Activated naive CD8-positive, alpha-beta T cell treated with anti-CD3 and anti-CD28 coated beads, Interleukin-2, amount 50 U/mL, for 24 hours (primary cell): ENCODE data around the gene TTC21B.

Experiments used
- ATAC-seq: fragments of 150-1000 bp; cut with Tn5 transposase; one replicate; pipeline ENCODE4 v1.10.0; 2021
- DNase-seq: peaks from one replicate; pipeline ENCODE4 v3.0.0; 2021
- H3K27ac Mint-ChIP-seq: one replicate; pipeline ENCODE4 v1.8.0; 2021; ENCODE audit warnings: mild to moderate bottlenecking, mixed read lengths
- H3K27me3 Mint-ChIP-seq: one replicate; pipeline ENCODE4 v1.8.0; 2021; ENCODE audit warnings: mixed read lengths
- H3K36me3 Mint-ChIP-seq: one replicate; pipeline ENCODE4 v1.8.0; 2021; ENCODE audit warnings: low read depth, mixed read lengths
- H3K4me1 Mint-ChIP-seq: one replicate; pipeline ENCODE4 v1.8.0; 2021; ENCODE audit warnings: mixed read lengths
- H3K4me3 Mint-ChIP-seq: one replicate; pipeline ENCODE4 v1.8.0; 2021; ENCODE audit warnings: mild to moderate bottlenecking, moderate library complexity, mixed read lengths
- H3K9me3 Mint-ChIP-seq: one replicate; pipeline ENCODE4 v1.8.0; 2021; ENCODE audit warnings: mixed read lengths

Gene TTC21B

GRCh38 chr2:165852394-165852793, 101.2 kb downstream of the TTC21B start:
- ATAC-seq (no peak), DNase-seq (no peak)
- Mint-ChIP-seq H3K27me3 (no peaks in the 10 kb centered on the region), H3K27ac (no peak overlapping the region), H3K9me3 (peaks cover 37% of the 10 kb centered on the region), H3K4me3 (no peak overlapping the region), H3K36me3 (peaks cover 23% of the 10 kb centered on the region), H3K4me1 (no peaks in the 10 kb centered on the region)

- Mint-ChIP-seq H3K36me3 (peaks cover 3% of the 10 kb centered on the region), H3K27ac (no peak overlapping the region), H3K4me3 (no peak overlapping the region), H3K9me3 (peaks cover 17% of the 10 kb centered on the region), H3K27me3 (no peaks in the 10 kb centered on the region), H3K4me1 (no peaks in the 10 kb centered on the region)
- no peak for ATAC-seq
- DNase-seq: no peak
These were observed 106.6 kb downstream of the TTC21B start for GRCh38 chr2:165847001-165847400.

GRCh38 chr2:165846056-165846455, 107.5 kb downstream of the TTC21B start:
- H3K27me3 Mint-ChIP-seq: no peaks in the 10 kb centered on the region
- ATAC-seq (no peak), DNase-seq (no peak)
- H3K36me3 Mint-ChIP-seq: no peaks in the 10 kb centered on the region
- peaks cover 11% of the 10 kb centered on the region for H3K9me3 Mint-ChIP-seq
- no peaks in the 10 kb centered on the region for H3K4me1 Mint-ChIP-seq
- H3K4me3 Mint-ChIP-seq: no peak overlapping the region
- no peak overlapping the region for H3K27ac Mint-ChIP-seq

GRCh38 chr2:165844216-165844615, 109.4 kb downstream of the TTC21B start:
- Mint-ChIP-seq H3K27me3 (no peaks in the 10 kb centered on the region), H3K36me3 (no peaks in the 10 kb centered on the region), H3K9me3 (no peaks in the 10 kb centered on the region), H3K4me1 (no peaks in the 10 kb centered on the region), H3K27ac (no peak overlapping the region), H3K4me3 (no peak overlapping the region)
- DNase-seq (no peak), ATAC-seq (no peak)

- Mint-ChIP-seq H3K9me3 (no peaks in the 10 kb centered on the region), H3K36me3 (no peaks in the 10 kb centered on the region), H3K27ac (no peak overlapping the region), H3K27me3 (no peaks in the 10 kb centered on the region), H3K4me1 (no peaks in the 10 kb centered on the region), H3K4me3 (no peak overlapping the region)
- ATAC-seq: no peak
- DNase-seq: no peak
These were observed 110.2 kb downstream of the TTC21B start for GRCh38 chr2:165843351-165843750.

GRCh38 chr2:165840333-165840958, 113.1 kb downstream of the TTC21B start:
- Mint-ChIP-seq H3K27me3 (no peaks in the 10 kb centered on the region), H3K27ac (no peak overlapping the region), H3K36me3 (no peaks in the 10 kb centered on the region), H3K4me1 (no peaks in the 10 kb centered on the region), H3K4me3 (no peak overlapping the region), H3K9me3 (no peaks in the 10 kb centered on the region)
- no peak for ATAC-seq
- DNase-seq: no peak

- Mint-ChIP-seq H3K27me3 (no peaks in the 10 kb centered on the region), H3K9me3 (no peaks in the 10 kb centered on the region), H3K4me3 (no peak overlapping the region), H3K36me3 (no peaks in the 10 kb centered on the region), H3K4me1 (no peaks in the 10 kb centered on the region), H3K27ac (no peak overlapping the region)
- DNase-seq (no peak), ATAC-seq (no peak)
These were observed 114.0 kb downstream of the TTC21B start for GRCh38 chr2:165839610-165840009.

- Mint-ChIP-seq H3K36me3 (no peaks in the 10 kb centered on the region), H3K27ac (no peak overlapping the region), H3K4me1 (no peaks in the 10 kb centered on the region), H3K9me3 (no peaks in the 10 kb centered on the region), H3K4me3 (no peak overlapping the region), H3K27me3 (no peaks in the 10 kb centered on the region)
- DNase-seq (no peak), ATAC-seq (no peak)
These were observed 116.5 kb downstream of the TTC21B start for GRCh38 chr2:165837122-165837521.

- no peaks in the 10 kb centered on the region for H3K36me3 Mint-ChIP-seq
- H3K4me3 Mint-ChIP-seq: no peak overlapping the region
- no peak overlapping the region for H3K27ac Mint-ChIP-seq
- H3K27me3 Mint-ChIP-seq: no peaks in the 10 kb centered on the region
- DNase-seq: no peak
- no peaks in the 10 kb centered on the region for H3K4me1 Mint-ChIP-seq
- no peak for ATAC-seq
- no peaks in the 10 kb centered on the region for H3K9me3 Mint-ChIP-seq
These were observed 118.2 kb downstream of the TTC21B start for GRCh38 chr2:165835363-165835762.

GRCh38 chr2:165833156-165833555, 120.4 kb downstream of the TTC21B start:
- DNase-seq (no peak), ATAC-seq (no peak)
- Mint-ChIP-seq H3K27ac (no peak overlapping the region), H3K4me1 (no peaks in the 10 kb centered on the region), H3K36me3 (no peaks in the 10 kb centered on the region), H3K9me3 (no peaks in the 10 kb centered on the region), H3K4me3 (no peak overlapping the region), H3K27me3 (no peaks in the 10 kb centered on the region)

- no peak for DNase-seq
- Mint-ChIP-seq H3K36me3 (no peaks in the 10 kb centered on the region), H3K4me1 (no peaks in the 10 kb centered on the region), H3K27me3 (peaks cover 5% of the 10 kb centered on the region), H3K27ac (no peak overlapping the region), H3K9me3 (no peaks in the 10 kb centered on the region), H3K4me3 (no peak overlapping the region)
- no peak for ATAC-seq
These were observed 125.7 kb downstream of the TTC21B start for GRCh38 chr2:165827921-165828276.

- Mint-ChIP-seq H3K4me3 (no peak overlapping the region), H3K4me1 (no peaks in the 10 kb centered on the region), H3K27ac (no peak overlapping the region), H3K36me3 (no peaks in the 10 kb centered on the region), H3K9me3 (no peaks in the 10 kb centered on the region), H3K27me3 (peaks cover 8% of the 10 kb centered on the region)
- no peak for DNase-seq
- ATAC-seq: no peak
These were observed 126.3 kb downstream of the TTC21B start for GRCh38 chr2:165827016-165827920.

GRCh38 chr2:165825041-165825440, 128.5 kb downstream of the TTC21B start:
- DNase-seq: no peak
- Mint-ChIP-seq H3K9me3 (no peaks in the 10 kb centered on the region), H3K27ac (no peak overlapping the region), H3K36me3 (no peaks in the 10 kb centered on the region), H3K4me3 (no peak overlapping the region), H3K4me1 (no peaks in the 10 kb centered on the region), H3K27me3 (peaks cover 11% of the 10 kb centered on the region)
- no peak for ATAC-seq
